SU-DHL-6 (cell line): ENCODE measurements around the gene HDAC3.

Experiments used
- CTCF ChIP-seq: fragments of 200-600 bp; sonication (generic); IDR thresholded peaks from one replicate; pipeline ENCODE4 v1.5.1; 2017; ENCODE audit warnings: antibody characterized with exemption, mild to moderate bottlenecking, low read length, moderate library complexity; ENCODE audit not compliant: insufficient read depth, poor library complexity, severe bottlenecking
- EZH2phosphoT487 ChIP-seq: fragments of 200-600 bp; sonication (generic), shearing (Covaris generic); conservative IDR thresholded peaks from 2 replicates; pipeline ENCODE4 v1.6.1; 2018; ENCODE audit warnings: mild to moderate bottlenecking, antibody characterized with exemption, low read length, moderate library complexity, mixed read lengths

DNA sequence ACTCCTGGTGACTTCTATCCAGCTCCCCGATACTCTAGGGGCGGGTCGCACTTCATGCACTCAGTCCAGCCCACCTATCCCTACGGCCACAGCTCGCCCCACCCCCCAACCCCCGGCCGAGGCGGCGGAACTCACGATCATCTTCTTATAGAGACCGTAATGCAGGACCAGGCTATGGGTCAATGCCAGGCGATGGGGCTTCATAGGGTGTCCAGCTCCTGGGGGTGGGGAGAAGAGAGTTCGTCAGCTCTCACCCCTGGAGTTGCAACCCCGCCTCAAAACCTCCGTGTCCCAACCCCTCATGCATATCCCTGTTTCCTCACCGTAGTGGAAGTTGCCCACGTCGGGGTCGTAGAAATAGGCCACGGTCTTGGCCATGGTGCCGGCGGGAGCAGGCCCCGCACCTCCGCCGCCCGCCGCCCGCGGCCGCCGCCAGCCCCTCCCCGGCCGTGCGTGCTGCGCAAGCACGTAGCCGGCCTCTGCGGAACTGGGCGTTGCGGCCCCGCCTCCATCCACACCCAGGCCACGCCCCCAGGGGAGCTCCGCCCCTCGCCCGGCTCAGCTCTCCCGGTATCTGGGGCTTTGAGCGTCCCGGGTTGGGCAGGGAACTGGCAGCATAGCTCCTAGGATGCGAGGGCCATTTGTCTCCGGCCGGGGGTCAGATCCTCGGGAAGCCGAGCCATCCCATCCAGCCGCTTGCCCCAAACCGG, at the start of gene HDAC3, which contains the start of gene RELL2:
- TF ChIP-seq CTCF (no peak), EZH2phosphoT487 (no peak)
